Natural killer cell treated with Interleukin-12 subunit alpha and Interleukin-12 subunit beta and Interleukin-15 and Interleukin-18, amount 100 ng/mL, for 72 hours (primary cell): ENCODE data around the gene LPAR3. TPM values are rescaled to one million over a fixed set of nuclear protein-coding genes. Genes with fewer than 3 reads are reported as not detected.

Experiments
- ATAC-seq, 2 donors: fragments of 150-1000 bp; cut with Tn5 transposase in 1 of 2; sonication (Bioruptor Pico), chemical (Tn5 transposase) in 1 of 2; 2 replicates each; pipeline ENCODE4 v1.10.0; 2021
- DNase-seq: peaks from one replicate; pipeline ENCODE4 v3.0.0; 2022; ENCODE audit warnings: low spot score
- H3K27ac Mint-ChIP-seq, 2 donors: 1 replicate in 1 of 2; 2 replicates in 1 of 2; pipeline ENCODE4 v1.8.0; 2022; ENCODE audit warnings: mixed read lengths in 2 of 2, mild to moderate bottlenecking in 1 of 2, moderate library complexity in 1 of 2
- H3K27me3 Mint-ChIP-seq, 2 donors: 1 replicate in 1 of 2; 2 replicates in 1 of 2; pipeline ENCODE4 v1.8.0; 2022; ENCODE audit warnings: mixed read lengths in 2 of 2
- H3K36me3 Mint-ChIP-seq: one replicate; pipeline ENCODE4 v1.8.0; 2022; ENCODE audit warnings: mixed read lengths
- H3K4me1 Mint-ChIP-seq, 2 donors: 1 replicate in 1 of 2; 2 replicates in 1 of 2; pipeline ENCODE4 v1.8.0; 2022; ENCODE audit warnings: low read depth in 2 of 2, mixed read lengths in 2 of 2, mild to moderate bottlenecking in 1 of 2
- H3K4me3 Mint-ChIP-seq: one replicate; pipeline ENCODE4 v1.8.0; 2022; ENCODE audit warnings: mixed read lengths
- H3K9me3 Mint-ChIP-seq: 2 replicates; pipeline ENCODE4 v1.8.0; 2022; ENCODE audit warnings: mixed read lengths
- total RNA-seq, 2 donors: library from RNA; stranded (reverse); gene quantifications; one replicate each; pipeline ENCODE4 v1.2.3, GENCODE V29; 2022

Gene LPAR3
- total RNA-seq, 2 donors from 2014 or later = 0.90 to 1.4 TPM

DNA sequence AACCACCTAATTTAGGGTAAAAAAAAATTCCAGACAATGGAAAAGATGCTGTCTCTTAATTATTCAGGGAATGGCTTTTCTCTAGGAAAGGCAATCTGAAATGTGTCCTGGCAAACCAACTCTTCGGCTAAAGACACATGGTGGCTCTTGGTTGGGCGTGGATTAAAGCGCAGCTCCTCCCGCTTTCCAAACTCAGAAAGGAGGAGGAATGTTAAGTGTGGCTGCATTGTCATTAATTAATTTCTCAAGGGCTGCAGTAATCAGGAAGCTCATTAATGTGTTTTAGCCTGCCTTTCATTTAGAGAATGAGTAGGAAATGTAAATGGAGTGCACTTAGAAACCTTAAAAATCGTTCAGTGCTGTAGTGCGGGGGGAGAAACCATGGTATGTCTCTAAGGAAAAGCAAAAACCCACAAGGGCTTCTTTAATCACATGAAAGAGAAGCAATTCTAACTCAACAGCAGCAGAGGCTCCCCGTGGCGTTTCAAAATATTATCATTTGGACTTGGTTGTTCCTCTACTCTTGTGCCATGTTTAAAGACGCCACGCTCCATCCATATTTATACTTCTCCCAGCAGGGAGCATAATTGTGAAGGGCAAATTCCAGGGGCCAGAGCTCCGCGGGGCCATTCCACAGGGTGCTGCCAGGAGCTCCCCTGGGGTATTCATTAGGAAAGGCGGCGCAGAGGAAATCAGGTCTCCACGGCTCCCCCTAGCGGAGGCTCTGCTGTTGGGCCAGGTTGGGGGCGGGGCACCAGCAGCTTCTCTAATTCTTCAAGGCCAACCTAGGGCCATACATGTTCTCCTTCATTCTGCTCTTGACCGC lies 110.8 kb downstream of the LPAR3 start:
- DNase-seq = peak; percentile 71
- H3K4me1 Mint-ChIP-seq = peaks cover 26 to 35% of the 10 kb centered on the region in 2 donors
- H3K27ac Mint-ChIP-seq = peak overlapping the region in 1 of 2 donors; percentile 33
- H3K9me3 Mint-ChIP-seq = no peaks in the 10 kb centered on the region
- peak; percentile 58 to 73 for ATAC-seq
- no peak overlapping the region for H3K4me3 Mint-ChIP-seq
- no peaks in the 10 kb centered on the region for H3K27me3 Mint-ChIP-seq
- no peaks in the 10 kb centered on the region for H3K36me3 Mint-ChIP-seq

DNA sequence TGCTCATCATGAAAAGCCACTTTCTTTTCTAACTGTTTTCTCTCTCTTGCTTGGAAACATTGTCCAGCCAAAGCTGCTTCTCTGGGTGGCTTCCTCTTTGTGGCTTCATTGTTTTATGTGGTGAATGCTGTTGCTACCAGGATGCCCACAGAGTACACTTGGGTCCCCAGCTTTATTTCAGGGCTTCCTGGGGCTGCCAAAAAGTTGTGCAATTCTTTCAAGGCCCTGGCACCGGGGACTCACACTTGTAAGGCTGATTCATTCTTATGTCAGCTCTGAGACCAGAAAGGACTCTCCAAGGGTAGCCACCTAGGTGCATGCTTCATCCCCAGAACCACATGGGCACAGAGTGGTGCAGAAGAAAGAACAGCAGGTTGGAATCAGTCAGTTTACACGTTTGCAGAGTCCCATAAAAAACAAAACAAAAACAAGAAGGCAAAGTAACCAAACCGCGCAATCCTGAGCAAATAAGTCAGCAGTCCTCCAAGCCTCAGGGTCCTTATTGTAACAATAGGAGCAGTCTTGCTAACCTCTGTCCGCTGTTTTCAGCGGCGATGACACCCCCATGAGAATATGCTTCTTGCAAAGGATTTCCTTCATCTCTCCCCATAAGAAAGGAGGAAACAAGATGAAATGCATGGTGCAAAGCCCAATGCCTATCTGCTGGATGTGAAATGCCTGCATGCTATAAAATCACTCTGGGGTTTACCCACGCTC lies 112.8 kb downstream of the LPAR3 start:
- H3K27ac Mint-ChIP-seq = peak overlapping the region; percentile 42 to 44
- peaks cover 26 to 35% of the 10 kb centered on the region in 2 donors for H3K4me1 Mint-ChIP-seq
- H3K9me3 Mint-ChIP-seq = no peaks in the 10 kb centered on the region
- no peaks in the 10 kb centered on the region for H3K27me3 Mint-ChIP-seq
- H3K4me3 Mint-ChIP-seq = peak overlapping the region; percentile 61
- DNase-seq (peak; percentile 73), ATAC-seq (peak; percentile 86 to 88)
- H3K36me3 Mint-ChIP-seq = no peaks in the 10 kb centered on the region

DNA sequence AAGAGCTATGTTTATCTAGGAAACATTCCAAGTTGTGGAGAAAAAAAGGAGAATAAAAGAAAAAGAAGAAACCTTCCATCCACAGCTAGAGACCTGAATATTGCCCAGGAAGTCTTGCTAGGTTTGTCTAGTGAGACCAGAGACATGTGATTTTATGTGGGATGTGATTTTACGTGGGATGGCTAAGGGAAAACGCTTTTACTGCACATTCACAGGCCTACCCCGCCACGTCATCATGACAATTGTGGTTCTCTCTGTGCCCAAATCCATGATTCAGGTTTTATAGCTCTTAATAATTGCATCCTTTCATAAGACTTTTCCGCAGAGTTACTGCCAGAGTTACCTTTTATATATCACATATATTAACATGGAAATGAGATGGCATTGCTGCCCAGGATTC lies 116.4 kb downstream of the LPAR3 start:
- no peaks in the 10 kb centered on the region for H3K36me3 Mint-ChIP-seq
- no peak overlapping the region for H3K4me3 Mint-ChIP-seq
- H3K27ac Mint-ChIP-seq = no peak overlapping the region
- DNase-seq (no peak), ATAC-seq (no peak)
- no peaks in the 10 kb centered on the region for H3K9me3 Mint-ChIP-seq
- peaks cover 16 to 24% of the 10 kb centered on the region in 2 donors for H3K4me1 Mint-ChIP-seq
- H3K27me3 Mint-ChIP-seq = no peaks in the 10 kb centered on the region

DNA sequence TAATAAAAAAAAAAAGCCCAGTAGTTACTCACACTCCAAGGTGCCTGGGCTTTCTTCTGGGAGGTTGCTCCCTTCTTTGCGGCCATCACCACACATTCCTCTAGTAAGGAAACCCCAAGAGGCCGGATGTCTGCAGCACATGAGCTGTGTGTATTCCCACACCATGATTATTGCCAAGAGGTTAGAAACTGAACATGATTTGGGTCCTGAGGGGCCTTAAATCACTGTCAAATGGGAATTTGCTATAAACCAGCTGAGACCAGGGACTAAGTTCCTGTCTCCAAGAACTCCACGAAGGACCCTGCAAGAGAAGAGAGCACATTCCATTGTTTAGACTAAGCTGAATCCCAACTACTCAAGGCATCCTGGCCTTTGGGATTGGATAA lies 117.5 kb downstream of the LPAR3 start:
- Mint-ChIP-seq H3K9me3 (no peaks in the 10 kb centered on the region), H3K36me3 (no peaks in the 10 kb centered on the region), H3K4me3 (no peak overlapping the region), H3K4me1 (peaks cover 11 to 16% of the 10 kb centered on the region in 2 donors), H3K27ac (no peak overlapping the region), H3K27me3 (peaks cover 0 to 2% of the 10 kb centered on the region in 2 donors)
- DNase-seq = no peak
- ATAC-seq = no peak

DNA sequence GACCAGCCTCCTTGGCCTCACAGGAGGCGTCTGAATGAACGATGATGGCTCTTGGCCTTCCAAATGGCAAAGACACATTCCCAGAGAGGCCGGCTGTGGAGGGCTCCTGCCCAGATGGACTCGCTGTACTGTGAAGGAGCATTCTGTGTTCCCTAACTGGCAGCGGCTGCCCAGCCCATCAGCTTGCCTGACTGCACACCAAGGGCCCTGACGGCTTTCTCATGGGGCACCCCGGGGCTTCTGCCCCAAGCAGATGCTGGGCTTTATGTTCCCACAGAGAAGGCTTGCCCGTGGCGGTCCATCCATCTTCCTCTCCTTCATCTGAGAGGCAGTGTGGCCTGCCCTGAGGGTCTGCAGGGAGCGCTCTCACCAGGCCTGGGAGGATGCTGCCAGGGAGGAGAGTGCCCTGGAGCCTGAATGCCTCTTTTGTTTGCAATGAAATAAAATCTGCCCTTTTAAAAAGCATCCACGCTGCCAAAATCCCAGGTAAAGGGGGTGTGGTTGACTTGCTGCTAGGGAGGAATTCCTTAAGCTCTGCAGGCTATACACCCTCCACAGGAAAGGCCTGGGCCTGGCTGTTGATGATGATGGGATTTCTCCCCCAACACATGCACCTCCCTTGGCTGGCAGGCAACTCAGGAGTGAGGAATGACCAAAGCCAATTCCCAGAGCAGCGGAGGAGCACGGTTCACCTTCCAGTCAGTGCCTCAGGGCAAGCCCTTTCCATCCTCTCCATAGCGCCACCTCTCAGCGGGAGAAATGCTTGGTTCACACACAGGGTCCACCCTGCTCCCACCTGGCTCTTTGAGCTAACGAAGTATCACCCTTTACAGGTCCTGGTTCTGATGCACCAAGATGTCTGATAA lies 118.1 kb downstream of the LPAR3 start:
- Mint-ChIP-seq H3K27me3 (peaks cover 4 to 8% of the 10 kb centered on the region in 2 donors), H3K4me1 (peaks cover 4 to 9% of the 10 kb centered on the region in 2 donors), H3K27ac (no peak overlapping the region), H3K9me3 (no peaks in the 10 kb centered on the region), H3K4me3 (no peak overlapping the region), H3K36me3 (no peaks in the 10 kb centered on the region)
- DNase-seq (no peak), ATAC-seq (no peak)

DNA sequence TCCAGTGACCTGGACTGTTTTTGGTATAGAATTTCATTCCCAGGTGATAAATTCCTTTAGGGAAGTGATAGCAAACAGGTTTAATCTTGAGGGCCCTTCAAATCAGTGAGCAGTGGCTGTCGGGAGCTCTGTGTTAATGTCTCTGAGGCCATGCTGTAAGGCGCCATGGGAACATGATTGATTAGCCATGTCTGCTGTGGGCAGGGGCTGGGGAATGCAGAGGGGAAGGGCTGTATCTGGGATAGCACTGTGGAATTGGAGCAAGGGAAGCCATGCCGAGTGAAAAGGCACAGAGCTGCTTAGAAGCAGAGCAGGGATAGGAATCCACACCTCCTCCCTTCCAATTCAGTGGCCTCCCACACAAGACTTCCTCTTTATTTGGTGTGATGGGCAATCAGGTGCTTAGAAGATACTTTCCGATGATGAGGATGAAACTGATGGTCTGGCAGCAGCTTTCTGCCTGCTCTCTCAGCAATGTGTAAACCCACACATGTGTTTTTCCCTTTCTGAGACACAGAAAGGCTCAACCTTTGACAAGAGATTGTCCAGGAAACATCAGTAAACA lies 119.0 kb downstream of the LPAR3 start:
- no peak overlapping the region for H3K4me3 Mint-ChIP-seq
- H3K9me3 Mint-ChIP-seq = no peaks in the 10 kb centered on the region
- H3K36me3 Mint-ChIP-seq = no peaks in the 10 kb centered on the region
- DNase-seq = no peak
- peaks cover 0 to 4% of the 10 kb centered on the region in 2 donors for H3K4me1 Mint-ChIP-seq
- peaks cover 4 to 8% of the 10 kb centered on the region in 2 donors for H3K27me3 Mint-ChIP-seq
- ATAC-seq = no peak
- no peak overlapping the region for H3K27ac Mint-ChIP-seq

DNA sequence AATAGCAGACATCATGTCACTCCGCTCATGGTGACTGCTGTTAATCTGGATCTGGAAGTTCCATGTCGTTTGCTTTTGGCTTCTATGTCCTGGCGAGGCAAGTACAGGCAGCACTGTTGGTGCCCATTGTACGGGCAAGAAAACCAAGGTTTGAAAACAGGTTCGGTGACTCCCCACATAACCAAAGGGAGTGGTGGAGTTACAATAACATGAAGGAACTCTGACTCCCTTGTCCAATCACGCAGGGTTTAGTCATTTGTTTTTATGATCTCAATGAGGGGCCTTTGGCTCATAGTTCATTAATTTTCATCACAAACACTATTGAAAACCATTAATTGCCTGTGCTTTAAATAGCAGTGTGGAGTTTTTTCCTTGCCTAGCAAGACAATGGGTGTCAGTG lies 119.8 kb downstream of the LPAR3 start:
- H3K9me3 Mint-ChIP-seq = no peaks in the 10 kb centered on the region
- peaks cover 8 to 16% of the 10 kb centered on the region in 2 donors for H3K27me3 Mint-ChIP-seq
- DNase-seq (no peak), ATAC-seq (no peak)
- H3K4me3 Mint-ChIP-seq = no peak overlapping the region
- no peak overlapping the region for H3K27ac Mint-ChIP-seq
- peaks cover 0 to 2% of the 10 kb centered on the region in 2 donors for H3K4me1 Mint-ChIP-seq
- no peaks in the 10 kb centered on the region for H3K36me3 Mint-ChIP-seq

DNA sequence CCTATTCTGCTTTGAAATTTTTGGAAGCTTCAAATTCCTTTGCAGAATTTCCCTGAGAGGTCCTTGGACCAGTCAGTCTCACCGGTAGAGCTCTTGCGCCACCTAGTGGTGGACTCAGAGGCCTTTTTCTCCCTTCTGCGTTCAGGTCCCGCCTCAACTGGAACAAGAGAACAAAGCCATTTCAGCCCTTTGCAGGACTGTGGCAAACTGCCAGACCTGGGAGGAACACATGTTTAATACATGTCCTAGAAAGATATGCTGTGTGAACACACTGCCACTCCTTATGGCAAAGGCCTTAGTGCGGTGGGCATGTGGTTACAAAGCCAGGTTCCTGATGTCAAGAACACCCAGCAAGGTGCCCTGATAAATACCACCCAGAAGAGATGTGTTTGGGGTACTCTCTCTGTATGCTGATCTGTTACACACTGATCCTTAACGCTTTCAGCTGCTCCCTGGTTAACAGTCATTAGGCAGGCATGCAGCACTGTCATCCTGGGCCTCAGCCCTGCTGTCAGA lies 120.5 kb downstream of the LPAR3 start:
- H3K4me3 Mint-ChIP-seq = no peak overlapping the region
- peaks cover 0 to 2% of the 10 kb centered on the region in 2 donors for H3K4me1 Mint-ChIP-seq
- peak; percentile 55 to 72 for ATAC-seq
- no peak overlapping the region for H3K27ac Mint-ChIP-seq
- peaks cover 12 to 17% of the 10 kb centered on the region in 2 donors for H3K27me3 Mint-ChIP-seq
- peak; percentile 75 for DNase-seq
- H3K36me3 Mint-ChIP-seq = no peaks in the 10 kb centered on the region
- H3K9me3 Mint-ChIP-seq = no peaks in the 10 kb centered on the region

DNA sequence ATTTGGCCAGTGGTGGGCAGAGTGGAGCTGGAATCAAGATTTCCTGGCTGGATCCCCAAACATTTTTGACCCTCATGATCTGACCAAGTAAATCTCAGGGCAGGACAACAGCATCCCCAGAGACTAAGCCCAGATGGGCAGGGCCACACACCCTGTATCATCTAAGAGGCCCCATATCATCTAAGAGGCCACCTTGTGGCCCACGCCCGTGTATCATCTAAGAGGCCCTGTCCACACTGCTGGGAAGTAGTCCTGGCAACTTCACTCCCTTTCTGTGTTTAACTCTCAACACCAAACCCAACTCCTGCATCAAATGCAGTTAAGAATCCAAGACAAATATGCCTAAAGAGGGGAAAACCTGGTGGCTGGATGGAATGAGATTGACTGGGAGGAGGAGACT lies 121.1 kb downstream of the LPAR3 start:
- no peak for ATAC-seq
- no peaks in the 10 kb centered on the region for H3K4me1 Mint-ChIP-seq

DNA sequence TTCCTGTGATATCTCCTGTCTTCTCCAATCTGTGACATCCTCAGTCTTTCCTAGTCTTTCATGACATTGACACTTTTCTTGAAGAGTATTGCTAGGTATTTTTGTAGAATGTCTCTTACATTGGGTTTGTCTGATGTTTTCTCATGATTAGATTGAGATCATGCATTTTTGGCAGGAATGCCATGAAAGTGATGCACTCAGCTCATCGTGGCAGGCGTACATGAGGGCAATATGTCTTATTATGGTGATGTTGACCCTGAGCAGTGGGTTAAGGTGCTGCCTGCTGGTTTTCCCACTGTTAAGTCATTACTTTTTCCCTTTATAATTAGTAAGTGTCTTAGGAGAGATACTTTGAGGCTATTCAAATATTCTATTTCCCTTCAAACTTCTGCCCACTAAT lies 122.5 kb downstream of the LPAR3 start:
- ATAC-seq (no peak), DNase-seq (no peak)
- H3K27ac Mint-ChIP-seq = no peak overlapping the region
- H3K4me1 Mint-ChIP-seq = no peaks in the 10 kb centered on the region
- H3K27me3 Mint-ChIP-seq = peaks cover 23% of the 10 kb centered on the region in 2 donors
- no peaks in the 10 kb centered on the region for H3K36me3 Mint-ChIP-seq
- H3K9me3 Mint-ChIP-seq = no peaks in the 10 kb centered on the region
- no peak overlapping the region for H3K4me3 Mint-ChIP-seq

More for the DNA sequence above, 121.1 kb downstream of the LPAR3 start:
- Mint-ChIP-seq H3K9me3 (no peaks in the 10 kb centered on the region), H3K4me3 (no peak overlapping the region), H3K27me3 (peaks cover 12 to 17% of the 10 kb centered on the region in 2 donors), H3K27ac (no peak overlapping the region), H3K36me3 (no peaks in the 10 kb centered on the region)
- no peak for DNase-seq

DNA sequence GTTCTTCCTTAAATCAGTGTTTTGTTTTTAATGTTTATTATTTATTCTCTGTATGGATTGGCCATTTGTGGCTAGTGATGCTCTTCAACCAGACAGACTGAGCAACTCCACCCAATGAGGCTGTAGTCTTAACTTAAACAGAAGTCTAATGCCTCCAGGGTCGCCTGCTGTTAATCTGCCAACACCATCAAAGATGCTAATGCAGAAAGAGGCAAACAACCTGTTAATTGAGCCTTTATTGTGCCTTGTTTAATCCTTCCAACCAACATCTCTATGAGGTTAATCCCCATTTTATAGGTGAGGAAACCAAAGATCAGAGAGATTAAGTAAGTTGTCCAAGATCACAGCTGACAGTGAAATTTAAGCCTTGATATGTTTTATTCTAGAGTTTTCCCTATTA lies 123.4 kb downstream of the LPAR3 start:
- Mint-ChIP-seq H3K36me3 (no peaks in the 10 kb centered on the region), H3K4me1 (no peaks in the 10 kb centered on the region)

DNA sequence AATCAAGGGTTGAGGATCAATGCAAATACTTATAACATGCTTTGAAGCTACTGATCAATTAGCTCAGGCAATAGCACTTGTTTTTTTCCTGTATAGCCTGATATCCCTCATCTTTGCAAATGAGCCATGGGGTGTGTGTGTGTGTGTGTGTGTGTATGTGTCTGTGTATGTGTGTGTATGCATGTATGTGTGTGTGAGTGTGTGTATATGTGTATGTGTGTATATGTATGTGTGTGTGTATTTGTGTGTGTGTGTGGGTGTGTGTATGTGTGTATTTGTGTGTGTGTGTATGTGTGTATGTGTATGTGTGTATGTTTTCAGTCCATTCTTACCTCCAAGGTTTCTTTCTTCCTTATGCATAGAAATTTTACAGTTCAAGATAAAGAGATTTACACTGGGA lies 124.4 kb downstream of the LPAR3 start:
- no peaks in the 10 kb centered on the region for H3K9me3 Mint-ChIP-seq
- H3K27ac Mint-ChIP-seq = no peak overlapping the region
- H3K27me3 Mint-ChIP-seq = peaks cover 27 to 37% of the 10 kb centered on the region in 2 donors
- DNase-seq = no peak
- H3K4me3 Mint-ChIP-seq = no peak overlapping the region
- no peaks in the 10 kb centered on the region for H3K4me1 Mint-ChIP-seq
- H3K36me3 Mint-ChIP-seq = no peaks in the 10 kb centered on the region
- no peak for ATAC-seq

More for the DNA sequence above, 123.4 kb downstream of the LPAR3 start:
- Mint-ChIP-seq H3K9me3 (no peaks in the 10 kb centered on the region), H3K27me3 (peaks cover 27 to 30% of the 10 kb centered on the region in 2 donors), H3K4me3 (no peak overlapping the region), H3K27ac (no peak overlapping the region)
- DNase-seq = no peak
- ATAC-seq = no peak
